Mucosa of descending colon (tissue), 3 donors: ENCODE measurements around the gene ADCK2. TPM values are rescaled to one million over a fixed set of nuclear protein-coding genes. Genes with fewer than 3 reads are reported as not detected.

Experiments used
- ATAC-seq: fragments of 200-7000 bp; cut with Tn5 transposase; one replicate; pipeline ENCODE4 v1.9.1; 2020; ENCODE audit warnings: mild to moderate bottlenecking, moderate library complexity
- DNase-seq, 3 donors: peaks; one replicate each; pipeline ENCODE4 v3.0.0-alpha.2; 2020
- H3K36me3 ChIP-seq: fragments of 200-600 bp; one replicate; pipeline ENCODE4 v1.8.0; 2021; ENCODE audit warnings: low read depth, mild to moderate bottlenecking
- H3K4me1 ChIP-seq: fragments of 200-600 bp; one replicate; pipeline ENCODE4 v1.8.0; 2021; ENCODE audit warnings: low read depth, mild to moderate bottlenecking
- H3K4me3 ChIP-seq: fragments of 200-600 bp; one replicate; pipeline ENCODE4 v1.8.0; 2021; ENCODE audit warnings: mild to moderate bottlenecking
- H3K9me3 ChIP-seq: fragments of 200-600 bp; one replicate; pipeline ENCODE4 v1.8.0; 2021; ENCODE audit warnings: mild to moderate bottlenecking
- intact Hi-C, 2 donors: fragments of 100-400 bp; cut with DNase I in 1 of 2; cut with micrococcal nuclease in 1 of 2; formaldehyde crosslinking; loops; one replicate each; pipeline versions ENCODE4 v1.11.0 to v1.11.1; 2022; cut with DNase I, micrococcal nuclease
- total RNA-seq, 3 donors: library from RNA; stranded (reverse); fragmentation: NEBNext Ultra II Directional in 2 of 3; extraction: Animal tissue kit (Norgen Biotek cat#: 25700) in 2 of 3; gene quantifications; one replicate each; pipeline versions ENCODE4 v1.2.1 to v1.2.4, GENCODE V29; 2021 to 2023
- TF ChIP-seq, protein P1 (sequence below): fragments of 200-600 bp; IDR thresholded peaks from one replicate; pipeline ENCODE4 v1.8.0; 2022; ENCODE audit warnings: antibody characterized with exemption, mild to moderate bottlenecking
- donor health status: DM: no; HTN: no; CAD: no; lungs with moderate emphysema.
- donor health status: DM: no; HTN: no; CAD: no.
- donor health status: DM: no; HTN: yes; CAD: no.

ADCK2 gene
- total RNA-seq, 3 donors from 2014 or later, result 23.2 to 29.4 (median 27.6) TPM

DNA sequence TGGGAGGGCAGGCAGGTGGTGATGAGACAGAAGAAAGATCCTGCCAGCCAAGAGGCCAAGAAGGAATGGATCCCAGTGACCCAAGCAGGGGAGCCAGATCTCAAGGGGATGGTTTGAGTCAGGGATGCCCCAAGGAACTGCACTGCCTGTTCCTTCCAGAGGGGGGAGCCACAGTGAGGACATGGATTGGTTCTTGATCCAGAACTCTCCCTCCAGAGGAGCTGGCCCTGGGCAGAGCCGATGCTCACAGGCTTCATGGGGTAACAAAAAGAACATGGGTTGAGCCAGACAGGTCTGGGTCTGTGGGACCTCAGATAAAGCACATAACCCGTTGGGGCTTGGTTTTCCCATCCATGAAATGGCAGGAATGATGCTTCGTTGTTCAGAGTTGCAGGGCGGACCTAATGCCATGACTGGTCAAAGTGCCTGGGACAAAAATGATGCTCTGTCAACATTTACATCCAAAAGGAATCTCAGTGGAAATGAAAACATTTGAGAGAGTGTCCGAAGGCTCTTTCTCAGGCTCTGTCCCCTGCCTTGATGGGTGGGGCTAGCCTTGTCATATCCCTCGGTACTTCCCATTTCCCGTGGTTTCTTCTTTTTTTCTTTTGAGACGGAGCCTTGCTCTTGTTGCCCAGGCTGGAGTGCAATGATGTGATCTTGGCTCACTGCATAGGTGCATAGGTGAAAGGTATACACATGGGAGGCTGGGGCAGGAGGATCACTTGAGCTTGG, 27.4 kb upstream of the ADCK2 start:
- Histone ChIP-seq H3K36me3 (no peaks in the 10 kb centered on the region), H3K9me3 (no peaks in the 10 kb centered on the region), H3K4me3 (no peak overlapping the region), H3K4me1 (no peaks in the 10 kb centered on the region)
- no peak for DNase-seq
- intact Hi-C loops, result no loop called here
- TF ChIP-seq, protein P1, sequence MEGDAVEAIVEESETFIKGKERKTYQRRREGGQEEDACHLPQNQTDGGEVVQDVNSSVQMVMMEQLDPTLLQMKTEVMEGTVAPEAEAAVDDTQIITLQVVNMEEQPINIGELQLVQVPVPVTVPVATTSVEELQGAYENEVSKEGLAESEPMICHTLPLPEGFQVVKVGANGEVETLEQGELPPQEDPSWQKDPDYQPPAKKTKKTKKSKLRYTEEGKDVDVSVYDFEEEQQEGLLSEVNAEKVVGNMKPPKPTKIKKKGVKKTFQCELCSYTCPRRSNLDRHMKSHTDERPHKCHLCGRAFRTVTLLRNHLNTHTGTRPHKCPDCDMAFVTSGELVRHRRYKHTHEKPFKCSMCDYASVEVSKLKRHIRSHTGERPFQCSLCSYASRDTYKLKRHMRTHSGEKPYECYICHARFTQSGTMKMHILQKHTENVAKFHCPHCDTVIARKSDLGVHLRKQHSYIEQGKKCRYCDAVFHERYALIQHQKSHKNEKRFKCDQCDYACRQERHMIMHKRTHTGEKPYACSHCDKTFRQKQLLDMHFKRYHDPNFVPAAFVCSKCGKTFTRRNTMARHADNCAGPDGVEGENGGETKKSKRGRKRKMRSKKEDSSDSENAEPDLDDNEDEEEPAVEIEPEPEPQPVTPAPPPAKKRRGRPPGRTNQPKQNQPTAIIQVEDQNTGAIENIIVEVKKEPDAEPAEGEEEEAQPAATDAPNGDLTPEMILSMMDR, result no peak
- ATAC-seq, result no peak

DNA sequence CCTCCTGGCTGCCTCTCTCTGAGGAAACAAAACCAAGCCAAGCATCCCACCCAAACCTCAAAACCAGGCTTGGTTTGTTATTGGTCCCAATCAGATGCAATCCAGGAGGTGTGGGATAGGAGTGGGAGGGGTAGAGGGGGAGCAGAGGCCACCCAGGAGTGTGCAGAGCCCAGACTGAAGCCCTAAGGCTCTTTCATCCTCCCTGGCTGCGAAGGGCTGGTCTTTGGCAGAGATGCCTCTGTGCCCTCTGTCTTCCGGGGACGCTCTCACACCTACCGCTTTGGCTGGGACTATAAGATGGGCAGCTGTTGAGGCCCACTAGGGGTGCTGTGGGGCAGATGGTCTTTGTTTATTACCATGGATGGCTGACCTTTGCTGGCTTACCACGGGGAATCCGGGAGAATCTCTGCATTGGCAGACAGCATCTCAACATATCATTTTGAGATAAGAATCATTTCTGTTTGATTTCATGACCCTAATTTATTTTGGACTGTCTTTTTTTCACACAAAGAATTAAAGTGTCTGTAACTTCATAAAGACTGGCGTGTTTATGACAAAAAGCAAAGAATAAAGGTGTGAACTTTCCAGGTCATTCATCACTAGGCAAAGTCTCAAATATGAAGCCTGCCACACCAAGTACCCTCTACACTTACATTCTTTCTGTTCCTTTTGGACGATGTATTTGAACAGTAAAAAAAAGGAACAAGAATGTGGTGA, 25.7 kb upstream of the ADCK2 start:
- intact Hi-C loops, result no loop called here
- no peak overlapping the region for H3K4me3 ChIP-seq
- DNase-seq, result peak in 1 of 3 donors; percentile 53
- H3K36me3 ChIP-seq, result no peaks in the 10 kb centered on the region
- ATAC-seq, result peak; percentile 77
- TF ChIP-seq, protein P1, result no peak
- no peaks in the 10 kb centered on the region for H3K4me1 ChIP-seq
- H3K9me3 ChIP-seq, result no peaks in the 10 kb centered on the region

DNA sequence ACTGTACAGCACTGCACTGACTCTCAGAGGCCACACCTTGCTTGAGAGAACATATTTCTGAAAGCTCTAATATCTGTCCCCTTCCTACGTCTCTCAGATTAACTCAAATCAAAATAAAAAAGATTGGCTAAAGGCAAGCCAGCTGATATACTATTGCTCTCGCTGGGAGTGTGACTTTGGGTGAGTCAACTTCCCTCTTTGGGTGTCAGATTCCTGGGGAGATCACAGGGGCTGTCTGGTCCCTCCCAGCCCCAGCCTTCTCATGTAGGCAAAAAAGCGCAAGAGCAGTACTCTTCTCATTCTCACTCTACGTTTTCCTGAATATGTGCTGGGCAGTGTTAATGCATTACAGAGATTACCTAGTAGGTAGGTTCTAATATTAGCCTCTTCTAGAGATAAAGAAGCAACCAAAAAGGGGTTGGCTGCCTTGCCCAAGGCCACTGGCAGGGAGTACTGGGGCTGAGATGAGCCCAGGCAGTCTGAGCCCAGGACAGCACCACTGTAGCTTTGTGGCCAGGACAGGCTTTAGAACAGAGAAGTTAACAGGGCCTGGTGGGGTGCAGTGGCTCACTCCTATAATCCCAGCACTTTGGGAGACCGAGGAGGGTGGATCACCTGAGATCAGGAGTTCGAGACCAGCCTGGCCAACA, 23.1 kb upstream of the ADCK2 start:
- TF ChIP-seq, protein P1, result no peak
- ATAC-seq, result no peak
- Histone ChIP-seq H3K9me3 (no peaks in the 10 kb centered on the region), H3K36me3 (no peaks in the 10 kb centered on the region), H3K4me3 (no peak overlapping the region), H3K4me1 (no peaks in the 10 kb centered on the region)
- no peak for DNase-seq
- intact Hi-C loops, result loop anchor here (5.0 kb wide), 1 partner anchor 132 kb away; no protein-coding TSS in a partner anchor

DNA sequence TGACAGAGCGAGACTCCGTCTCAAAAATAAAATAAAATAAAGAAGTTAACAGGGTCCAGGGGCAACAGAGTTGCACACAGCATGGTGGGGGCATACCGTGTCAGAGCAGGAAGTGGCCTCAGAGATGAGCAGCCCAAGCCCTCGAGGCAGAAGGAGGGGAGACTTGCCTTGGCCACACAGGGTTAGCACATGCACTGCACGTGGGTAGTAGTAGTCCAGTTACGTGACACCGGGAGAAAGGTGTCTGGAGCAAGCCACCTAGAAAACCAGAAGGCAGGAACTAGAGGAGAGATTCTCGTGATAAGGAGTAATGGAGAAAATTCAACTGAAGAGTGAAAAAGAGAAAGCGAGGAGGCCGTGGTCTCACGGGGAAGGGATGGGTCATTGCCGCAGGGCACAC, 22.4 kb upstream of the ADCK2 start:
- H3K4me3 ChIP-seq, result no peak overlapping the region
- ATAC-seq, result no peak
- intact Hi-C loops, result loop anchor here (5.0 kb wide), 1 partner anchor 133 kb away; no protein-coding TSS in a partner anchor
- TF ChIP-seq, protein P1, result no peak
- H3K4me1 ChIP-seq, result no peaks in the 10 kb centered on the region
- no peaks in the 10 kb centered on the region for H3K9me3 ChIP-seq
- no peaks in the 10 kb centered on the region for H3K36me3 ChIP-seq
- no peak for DNase-seq

DNA sequence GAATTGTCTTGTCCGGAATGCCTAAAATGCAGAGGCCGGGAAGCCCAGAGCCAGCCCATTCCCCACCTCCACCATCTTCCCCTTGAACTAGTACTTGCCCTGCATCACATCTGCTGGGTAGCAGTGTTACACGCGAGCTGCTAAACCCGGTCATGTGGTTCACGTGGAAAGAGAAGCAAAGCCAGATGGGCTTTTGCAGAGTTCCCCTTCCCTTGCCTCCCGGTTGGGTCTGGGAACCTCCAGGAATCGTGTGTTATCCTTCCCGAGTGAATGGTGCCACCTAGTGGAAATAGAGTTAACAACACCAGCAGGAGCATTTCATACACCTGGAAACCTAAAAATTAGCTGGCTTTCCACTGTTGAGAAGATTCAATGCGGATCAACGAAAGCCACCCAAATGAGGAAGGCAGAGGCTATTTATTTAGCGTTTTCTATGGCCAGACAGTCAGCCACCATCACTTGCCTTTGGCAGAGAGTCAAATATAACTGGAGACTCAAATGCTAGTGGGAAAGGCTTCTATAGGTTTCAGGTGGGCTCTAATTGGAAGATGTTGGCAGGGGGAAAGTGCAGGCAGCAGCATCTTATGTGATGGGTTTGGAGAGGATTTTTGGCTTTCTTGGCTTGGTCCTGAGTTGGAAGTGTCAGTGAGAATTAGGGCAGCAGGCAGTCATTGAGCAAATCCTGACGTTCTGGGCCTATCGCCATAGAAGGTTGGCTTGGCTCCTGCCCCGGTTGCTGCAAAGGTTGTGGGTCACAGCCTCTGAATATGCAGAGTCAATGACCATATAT, 19.2 kb upstream of the ADCK2 start:
- Histone ChIP-seq H3K36me3 (no peaks in the 10 kb centered on the region), H3K9me3 (no peaks in the 10 kb centered on the region), H3K4me3 (no peak overlapping the region), H3K4me1 (peaks cover 15% of the 10 kb centered on the region)
- intact Hi-C loops, result loop anchor here (5.0 kb wide), 1 partner anchor 136 kb away; no protein-coding TSS in a partner anchor
- TF ChIP-seq, protein P1, result peak; percentile 56
- ATAC-seq, result peak; percentile 75
- peak in 2 of 3 donors; percentile 47 to 80 for DNase-seq
